Nephron (organoid): ENCODE measurements around the gene UBE2R2.
A peak's percentile ranks its signal among the peaks of the same experiment; 100 is the strongest.
"Not testable (repeated sequence)": the region's sequence is repeated elsewhere in the genome, so short reads cannot be mapped to it uniquely, and the experiment has no call there.

Experiments
- H3K27ac Mint-ChIP-seq, 3 experiments: 2 replicates each; pipeline ENCODE4 v1.8.0; 2020; ENCODE audit warnings: mixed read lengths in 3 of 3, mild to moderate bottlenecking in 2 of 3, moderate library complexity in 1 of 3
- H3K27me3 Mint-ChIP-seq: 2 replicates; pipeline ENCODE4 v1.8.0; 2021; ENCODE audit warnings: low read depth, mild to moderate bottlenecking, moderate library complexity, mixed read lengths
- H3K36me3 Mint-ChIP-seq: 2 replicates; pipeline ENCODE4 v1.8.0; 2020; ENCODE audit warnings: low read depth, mixed read lengths
- H3K4me1 Mint-ChIP-seq: 2 replicates; pipeline ENCODE4 v1.8.0; 2020; ENCODE audit warnings: mixed read lengths
- H3K4me3 Mint-ChIP-seq, 3 experiments: 2 replicates each; pipeline ENCODE4 v1.8.0; 2020; ENCODE audit warnings: mild to moderate bottlenecking in 3 of 3, mixed read lengths in 3 of 3, moderate library complexity in 2 of 3
- H3K9me3 Mint-ChIP-seq: 2 replicates; pipeline ENCODE4 v1.8.0; 2020; ENCODE audit warnings: mixed read lengths
- TF ChIP-seq, protein P1 (sequence below), 3 experiments: fragments of 200-600 bp; sonication (generic); IDR thresholded peaks; one replicate each; pipeline ENCODE4 v1.5.0; 2021; ENCODE audit warnings: antibody characterized with exemption in 3 of 3; ENCODE audit not compliant: unreplicated experiment in 3 of 3

UBE2R2 gene

DNA sequence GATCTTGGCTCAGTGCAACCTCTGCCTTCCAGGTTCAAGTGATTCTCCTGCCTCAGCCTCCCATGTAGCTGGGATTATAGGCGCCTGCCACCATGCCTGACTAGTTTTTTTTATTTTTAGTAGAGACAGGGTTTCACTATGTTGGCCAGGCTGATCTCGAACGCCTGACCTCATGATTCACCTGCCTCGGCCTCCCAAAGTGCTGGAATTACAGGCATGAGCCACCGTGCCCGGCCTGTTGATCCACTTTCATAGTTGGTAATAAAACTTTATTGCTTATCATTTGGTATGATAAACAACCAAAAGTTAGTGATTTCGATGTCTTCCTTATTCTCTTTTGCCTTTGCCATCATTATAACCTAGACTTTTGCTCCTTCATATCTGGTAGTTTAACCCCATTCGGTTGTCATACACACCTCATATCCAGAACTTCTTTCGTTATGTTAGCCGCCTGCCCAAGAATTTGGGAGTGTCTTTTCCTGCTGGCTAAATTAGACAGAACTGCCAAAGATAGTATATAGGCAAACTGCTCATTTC, 45.0 kb downstream of the UBE2R2 start:
- TF ChIP-seq, protein P1, sequence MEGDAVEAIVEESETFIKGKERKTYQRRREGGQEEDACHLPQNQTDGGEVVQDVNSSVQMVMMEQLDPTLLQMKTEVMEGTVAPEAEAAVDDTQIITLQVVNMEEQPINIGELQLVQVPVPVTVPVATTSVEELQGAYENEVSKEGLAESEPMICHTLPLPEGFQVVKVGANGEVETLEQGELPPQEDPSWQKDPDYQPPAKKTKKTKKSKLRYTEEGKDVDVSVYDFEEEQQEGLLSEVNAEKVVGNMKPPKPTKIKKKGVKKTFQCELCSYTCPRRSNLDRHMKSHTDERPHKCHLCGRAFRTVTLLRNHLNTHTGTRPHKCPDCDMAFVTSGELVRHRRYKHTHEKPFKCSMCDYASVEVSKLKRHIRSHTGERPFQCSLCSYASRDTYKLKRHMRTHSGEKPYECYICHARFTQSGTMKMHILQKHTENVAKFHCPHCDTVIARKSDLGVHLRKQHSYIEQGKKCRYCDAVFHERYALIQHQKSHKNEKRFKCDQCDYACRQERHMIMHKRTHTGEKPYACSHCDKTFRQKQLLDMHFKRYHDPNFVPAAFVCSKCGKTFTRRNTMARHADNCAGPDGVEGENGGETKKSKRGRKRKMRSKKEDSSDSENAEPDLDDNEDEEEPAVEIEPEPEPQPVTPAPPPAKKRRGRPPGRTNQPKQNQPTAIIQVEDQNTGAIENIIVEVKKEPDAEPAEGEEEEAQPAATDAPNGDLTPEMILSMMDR (IDR thresholded peaks at IDR 0.05; ENCODE audit: unreplicated experiment in 3 of 3) = no peak
- Mint-ChIP-seq H3K9me3 (no peaks in the 10 kb centered on the region), H3K27me3 (no peaks in the 10 kb centered on the region), H3K27ac (peak overlapping the region in 2 of 3 experiments; percentile 13 to 18), H3K4me3 (no peak overlapping the region), H3K36me3 (peaks cover 40% of the 10 kb centered on the region), H3K4me1 (peaks cover 19% of the 10 kb centered on the region)

DNA sequence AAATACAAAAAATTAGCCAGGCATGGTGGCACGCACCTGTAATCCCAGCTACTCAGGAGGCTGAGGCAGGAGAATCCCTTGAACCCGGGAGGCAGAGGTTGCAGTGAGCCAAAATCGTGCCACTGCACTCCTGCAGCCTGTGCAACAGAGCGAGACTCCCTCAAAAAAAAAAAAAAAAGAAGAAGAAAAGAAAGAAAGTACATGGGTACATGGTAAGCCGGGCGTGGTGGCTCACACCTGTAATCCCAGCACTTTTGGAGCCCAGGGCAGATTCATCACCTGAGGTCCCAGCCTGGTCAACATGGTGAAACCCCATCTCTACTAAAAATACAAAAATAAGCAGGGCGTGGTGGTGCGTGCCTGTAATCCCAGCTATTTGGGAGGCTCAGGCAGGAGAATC, 46.1 kb downstream of the UBE2R2 start:
- H3K4me3 Mint-ChIP-seq, H3K9me3 Mint-ChIP-seq, H3K27ac Mint-ChIP-seq, H3K27me3 Mint-ChIP-seq: not testable (repeated sequence)
- Mint-ChIP-seq H3K4me1 (peaks cover 24% of the 10 kb centered on the region), H3K36me3 (peaks cover 44% of the 10 kb centered on the region)

- H3K27ac Mint-ChIP-seq = peak overlapping the region; percentile 53 to 54 (median 54)
- TF ChIP-seq, protein P1 (IDR thresholded peaks at IDR 0.05; ENCODE audit: unreplicated experiment in 3 of 3) = no peak
- peaks cover 36% of the 10 kb centered on the region for H3K36me3 Mint-ChIP-seq
- no peaks in the 10 kb centered on the region for H3K27me3 Mint-ChIP-seq
- peaks cover 23% of the 10 kb centered on the region for H3K4me1 Mint-ChIP-seq
- no peak overlapping the region for H3K4me3 Mint-ChIP-seq
- H3K9me3 Mint-ChIP-seq = no peaks in the 10 kb centered on the region
These were observed 50.9 kb downstream of the UBE2R2 start for GRCh38 chr9:33867747-33868439.

- H3K36me3 Mint-ChIP-seq = peaks cover 30% of the 10 kb centered on the region
- H3K4me1 Mint-ChIP-seq = peaks cover 23% of the 10 kb centered on the region
- TF ChIP-seq, protein P1 (IDR thresholded peaks at IDR 0.05; ENCODE audit: unreplicated experiment in 3 of 3) = no peak
- no peaks in the 10 kb centered on the region for H3K9me3 Mint-ChIP-seq
- peak overlapping the region; percentile 53 to 54 (median 54) for H3K27ac Mint-ChIP-seq
- no peaks in the 10 kb centered on the region for H3K27me3 Mint-ChIP-seq
- H3K4me3 Mint-ChIP-seq = no peak overlapping the region
These were observed 51.5 kb downstream of the UBE2R2 start for GRCh38 chr9:33868440-33868973.

DNA sequence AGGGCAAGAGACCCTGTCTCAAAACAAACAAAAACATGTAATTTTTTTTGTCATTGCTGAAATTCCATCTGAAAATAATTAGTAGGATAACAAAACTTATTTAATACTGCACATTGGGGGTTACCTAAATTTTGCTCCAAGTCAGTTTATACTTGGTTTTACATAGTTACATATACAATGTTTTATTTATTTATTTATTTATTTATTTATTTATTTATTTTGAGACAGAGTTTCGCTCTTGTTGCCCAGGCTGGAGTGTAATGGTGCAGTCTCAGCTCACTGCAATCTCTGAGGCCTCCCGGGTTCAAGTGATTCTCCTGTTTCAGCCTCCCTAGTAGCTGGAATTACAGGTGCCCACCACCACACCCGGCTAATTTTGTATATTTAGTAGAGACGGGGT, 52.3 kb downstream of the UBE2R2 start:
- H3K4me3 Mint-ChIP-seq, H3K9me3 Mint-ChIP-seq, H3K27ac Mint-ChIP-seq, H3K27me3 Mint-ChIP-seq: not testable (repeated sequence)
- Mint-ChIP-seq H3K36me3 (peaks cover 23% of the 10 kb centered on the region), H3K4me1 (peaks cover 23% of the 10 kb centered on the region)

DNA sequence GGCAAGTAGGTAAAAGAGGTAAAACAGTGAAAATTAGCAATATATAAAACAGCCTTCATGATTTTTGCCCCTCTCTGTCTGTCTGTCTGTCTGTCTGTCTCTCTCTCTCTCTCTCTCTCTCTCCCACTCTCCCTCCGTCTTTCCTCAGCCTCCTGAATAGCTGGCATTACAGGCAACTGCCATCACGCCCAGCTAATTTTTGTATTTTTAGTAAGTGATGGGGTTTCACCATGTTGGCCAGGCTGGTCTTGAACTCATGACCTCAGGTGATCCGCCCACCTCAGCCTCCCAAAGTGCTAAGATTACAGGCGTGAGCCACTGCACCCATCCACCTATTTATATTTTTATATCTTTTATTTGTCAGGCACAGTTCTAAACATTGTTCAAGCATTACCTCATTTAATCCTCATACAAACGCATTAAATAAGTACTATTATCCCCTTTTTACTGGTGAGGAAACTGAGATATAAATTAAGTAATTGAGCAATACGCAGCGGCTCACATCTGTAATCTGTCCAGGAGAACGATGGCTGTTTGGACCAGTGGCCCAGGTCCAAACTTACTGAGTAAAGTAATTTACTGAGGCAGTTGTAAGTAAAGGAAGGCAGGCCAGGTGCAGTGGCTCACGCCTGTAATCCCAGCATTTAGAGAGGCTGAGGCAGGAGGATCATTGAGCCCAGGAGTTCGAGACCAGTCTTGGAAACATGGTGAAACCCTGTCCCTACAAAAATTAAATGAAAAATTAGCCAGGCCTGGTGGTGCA, 60.9 kb downstream of the UBE2R2 start:
- Mint-ChIP-seq H3K36me3 (no peaks in the 10 kb centered on the region), H3K4me3 (no peak overlapping the region), H3K27ac (peak overlapping the region in 2 of 3 experiments; percentile 27 to 63), H3K4me1 (peaks cover 26% of the 10 kb centered on the region), H3K27me3 (no peaks in the 10 kb centered on the region), H3K9me3 (no peaks in the 10 kb centered on the region)
- TF ChIP-seq, protein P1 (IDR thresholded peaks at IDR 0.05; ENCODE audit: unreplicated experiment in 3 of 3) = no peak
